Measurements from ENCODE around the gene HPN. TPM values are rescaled to one million over a fixed set of nuclear protein-coding genes. Genes with fewer than 3 reads are reported as not detected.

Gene HPN
- total RNA-seq, 2 donors from 2014 or later = 0.27 to 1.0 TPM

GRCh38 chr19:35056513-35057063 is 15.1 kb downstream of the HPN start:
- intact Hi-C loops (cut with DNase I) = no loop called here
- Histone ChIP-seq H3K27ac (no peak overlapping the region), H3K4me3 (no peak overlapping the region), H3K9me3 (no peaks in the 10 kb centered on the region), H3K36me3 (no peaks in the 10 kb centered on the region), H3K9ac (ENCODE audit: low read depth in 2 of 2, low read length in 2 of 2) (no peak overlapping the region), H3K4me1 (no peaks in the 10 kb centered on the region), H3K27me3 (no peaks in the 10 kb centered on the region)
- DNase-seq = no peak
- TF ChIP-seq CTCF (IDR thresholded peaks at IDR 0.05) = no peak

GRCh38 chr19:35058370-35058769 is 16.8 kb downstream of the HPN start:
- H3K27me3 ChIP-seq = no peaks in the 10 kb centered on the region
- intact Hi-C loops (cut with DNase I) = no loop called here
- no peak overlapping the region for H3K9ac ChIP-seq (ENCODE audit: low read depth in 2 of 2, low read length in 2 of 2)
- DNase-seq = no peak
- no peaks in the 10 kb centered on the region for H3K36me3 ChIP-seq
- TF ChIP-seq CTCF (IDR thresholded peaks at IDR 0.05) = no peak
- H3K9me3 ChIP-seq = no peaks in the 10 kb centered on the region
- H3K27ac ChIP-seq = no peak overlapping the region
- H3K4me1 ChIP-seq = no peaks in the 10 kb centered on the region
- no peak overlapping the region for H3K4me3 ChIP-seq

- Histone ChIP-seq H3K4me1 (no peaks in the 10 kb centered on the region), H3K9me3 (no peaks in the 10 kb centered on the region), H3K36me3 (no peaks in the 10 kb centered on the region), H3K27ac (no peak overlapping the region), H3K27me3 (no peaks in the 10 kb centered on the region), H3K4me3 (no peak overlapping the region), H3K9ac (ENCODE audit: low read depth in 2 of 2, low read length in 2 of 2) (no peak overlapping the region)
- no peak for TF ChIP-seq CTCF (IDR thresholded peaks at IDR 0.05)
- intact Hi-C loops (cut with DNase I) = no loop called here
- DNase-seq = no peak
Measured at GRCh38 chr19:35059006-35059798, 17.7 kb downstream of the HPN start.

DNA sequence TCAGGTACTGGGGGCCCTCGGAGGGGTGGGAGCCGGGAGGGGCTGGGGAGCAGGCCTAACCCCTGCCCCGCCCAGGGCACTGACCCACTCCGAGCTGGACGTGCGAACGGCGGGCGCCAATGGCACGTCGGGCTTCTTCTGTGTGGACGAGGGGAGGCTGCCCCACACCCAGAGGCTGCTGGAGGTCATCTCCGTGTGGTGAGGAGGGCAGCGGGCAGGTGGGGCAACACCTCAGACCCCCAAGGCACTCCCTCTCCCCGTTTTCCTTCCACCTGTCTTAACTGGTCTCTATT is 18.2 kb downstream of the HPN start:
- TF ChIP-seq CTCF (IDR thresholded peaks at IDR 0.05) = no peak

GRCh38 chr19:35060160-35060855 is 18.8 kb downstream of the HPN start:
- H3K36me3 ChIP-seq = no peaks in the 10 kb centered on the region
- H3K9me3 ChIP-seq = no peaks in the 10 kb centered on the region
- no peak for TF ChIP-seq CTCF (IDR thresholded peaks at IDR 0.05)
- no peaks in the 10 kb centered on the region for H3K27me3 ChIP-seq
- intact Hi-C loops (cut with DNase I) = loop anchor here (10.0 kb wide), 1 partner anchor 164 kb away; the partner anchor contains the start of gene FAM187B
- H3K9ac ChIP-seq (ENCODE audit: low read depth in 2 of 2, low read length in 2 of 2) = no peak overlapping the region
- no peak for DNase-seq
- H3K4me3 ChIP-seq = no peak overlapping the region
- no peaks in the 10 kb centered on the region for H3K4me1 ChIP-seq
- no peak overlapping the region for H3K27ac ChIP-seq

More for the DNA sequence above, 18.2 kb downstream of the HPN start:
- Histone ChIP-seq H3K9ac (ENCODE audit: low read depth in 2 of 2, low read length in 2 of 2) (no peak overlapping the region), H3K9me3 (no peaks in the 10 kb centered on the region), H3K4me1 (no peaks in the 10 kb centered on the region), H3K36me3 (no peaks in the 10 kb centered on the region), H3K27ac (no peak overlapping the region), H3K4me3 (no peak overlapping the region), H3K27me3 (no peaks in the 10 kb centered on the region)
- intact Hi-C loops (cut with DNase I) = loop anchor here (10.0 kb wide), 1 partner anchor 165 kb away; the partner anchor contains the start of gene FAM187B
- DNase-seq = no peak
